MCF 10A (cell line): ENCODE measurements around the gene TMEM51. TPM values are rescaled to one million over a fixed set of nuclear protein-coding genes. Genes with fewer than 3 reads are reported as not detected.
A peak's percentile ranks its signal among the peaks of the same experiment; 100 is the strongest.

ENCODE experiments used
- BruUV-seq: library from RNA; stranded (reverse); fragments of 400-500 nt; replicated peaks from 2 replicates; lab custom pipeline; 2021; lab: Mats Ljungman, UMichigan
- CTCF ChIA-PET: fragments of 300-600 bp; sonication (Branson Sonifier 250); formaldehyde crosslinking; extraction: SDS; loops from one replicate; lab custom pipeline; 2021; ENCODE audit warnings: antibody characterized with exemption, inconsistent platforms; lab: Yijun Ruan, JAX
- POLR2A ChIA-PET: fragments of 300-600, 350-650 bp; sonication (Branson Sonifier 250); formaldehyde crosslinking; extraction: SDS; loops from one replicate; lab custom pipeline; 2020; ENCODE audit warnings: antibody characterized with exemption, inconsistent platforms; lab: Yijun Ruan, JAX
- DNase-seq: peaks from one replicate; pipeline ENCODE4 v3.0.0-alpha.2; 2018; ENCODE audit not compliant: unreplicated experiment
- H3K27ac Mint-ChIP-seq: one replicate; pipeline ENCODE4 v1.8.0; 2022; ENCODE audit warnings: mild to moderate bottlenecking, low read depth, mixed read lengths; ENCODE audit not compliant: unreplicated experiment
- H3K27me3 Mint-ChIP-seq: one replicate; pipeline ENCODE4 v1.8.0; 2022; ENCODE audit warnings: mixed read lengths; ENCODE audit not compliant: insufficient read depth, unreplicated experiment
- H3K36me3 Mint-ChIP-seq: one replicate; pipeline ENCODE4 v1.8.0; 2022; ENCODE audit warnings: mild to moderate bottlenecking, moderate library complexity, mixed read lengths; ENCODE audit not compliant: insufficient read depth, unreplicated experiment
- H3K4me1 Mint-ChIP-seq: one replicate; pipeline ENCODE4 v1.8.0; 2022; ENCODE audit warnings: mixed read lengths; ENCODE audit not compliant: insufficient read depth, unreplicated experiment
- H3K4me3 Mint-ChIP-seq: one replicate; pipeline ENCODE4 v1.8.0; 2022; ENCODE audit warnings: mild to moderate bottlenecking, moderate library complexity, mixed read lengths; ENCODE audit not compliant: unreplicated experiment
- H3K9me3 Mint-ChIP-seq: one replicate; pipeline ENCODE4 v1.8.0; 2022; ENCODE audit warnings: mixed read lengths; ENCODE audit not compliant: unreplicated experiment
- CTCF ChIP-seq: fragments of 200-600 bp; IDR thresholded peaks from one replicate; pipeline ENCODE4 v1.8.0; 2022; ENCODE audit warnings: antibody characterized with exemption, mild to moderate bottlenecking; ENCODE audit not compliant: unreplicated experiment
- intact Hi-C: fragments of 100-400 bp; cut with micrococcal nuclease; formaldehyde crosslinking; loops from 2 replicates; pipeline ENCODE4 v1.14.1; 2022
- total RNA-seq: library from RNA; stranded (reverse); gene quantifications from 2 replicates; pipeline ENCODE4 v1.2.3, GENCODE V29; 2022

Gene TMEM51
- total RNA-seq, 1 experiment from 2014 or later, result 6.4 TPM

- peaks cover 7% of the 10 kb centered on the region for H3K27me3 Mint-ChIP-seq
- BruUV-seq, result no TSS peak
- POLR2A ChIA-PET, result no interaction called here
- H3K27ac Mint-ChIP-seq, result no peak overlapping the region
- H3K4me1 Mint-ChIP-seq, result no peaks in the 10 kb centered on the region
- no peak overlapping the region for H3K4me3 Mint-ChIP-seq
- CTCF ChIA-PET, result interaction anchor here (0.6 to 1.3 kb wide), 2 partner anchors 9 to 432 kb away, joined by 3 to 4 read pairs; no protein-coding TSS in a partner anchor
- no peaks in the 10 kb centered on the region for H3K36me3 Mint-ChIP-seq
- TF ChIP-seq CTCF, result no peak
- intact Hi-C loops, result no loop called here
- peak; percentile 27 for DNase-seq
- no peaks in the 10 kb centered on the region for H3K9me3 Mint-ChIP-seq
Measured at GRCh38 chr1:15106608-15107007, 46.9 kb upstream of the TMEM51 start.

GRCh38 chr1:15107058-15107687, 46.4 kb upstream of the TMEM51 start:
- Mint-ChIP-seq H3K4me1 (no peaks in the 10 kb centered on the region), H3K4me3 (no peak overlapping the region), H3K9me3 (no peaks in the 10 kb centered on the region), H3K27me3 (peaks cover 2% of the 10 kb centered on the region), H3K36me3 (no peaks in the 10 kb centered on the region), H3K27ac (no peak overlapping the region)
- no TSS peak for BruUV-seq
- intact Hi-C loops, result no loop called here
- POLR2A ChIA-PET, result no interaction called here
- CTCF ChIA-PET, result interaction anchor here (0.6 to 1.1 kb wide), 2 partner anchors 22 to 431 kb away, joined by 3 to 4 read pairs; no protein-coding TSS in a partner anchor
- TF ChIP-seq CTCF, result no peak
- no peak for DNase-seq

GRCh38 chr1:15107911-15108310, 45.6 kb upstream of the TMEM51 start:
- Mint-ChIP-seq H3K36me3 (no peaks in the 10 kb centered on the region), H3K27me3 (no peaks in the 10 kb centered on the region), H3K4me3 (no peak overlapping the region), H3K4me1 (no peaks in the 10 kb centered on the region), H3K9me3 (no peaks in the 10 kb centered on the region), H3K27ac (no peak overlapping the region)
- POLR2A ChIA-PET, result no interaction called here
- no TSS peak for BruUV-seq
- TF ChIP-seq CTCF, result no peak
- intact Hi-C loops, result no loop called here
- no peak for DNase-seq
- CTCF ChIA-PET, result interaction anchor here (1.1 to 2.1 kb wide), 2 partner anchors 9 to 21 kb away, joined by 4 read pairs; no protein-coding TSS in a partner anchor

GRCh38 chr1:15110128-15110866, 43.2 kb upstream of the TMEM51 start:
- no peak overlapping the region for H3K27ac Mint-ChIP-seq
- no peaks in the 10 kb centered on the region for H3K27me3 Mint-ChIP-seq
- BruUV-seq, result no TSS peak
- no peak for TF ChIP-seq CTCF
- ChIA-PET CTCF (no interaction called here), POLR2A (no interaction called here)
- no peaks in the 10 kb centered on the region for H3K4me1 Mint-ChIP-seq
- no peak overlapping the region for H3K4me3 Mint-ChIP-seq
- intact Hi-C loops, result no loop called here
- H3K9me3 Mint-ChIP-seq, result no peaks in the 10 kb centered on the region
- no peak for DNase-seq
- no peaks in the 10 kb centered on the region for H3K36me3 Mint-ChIP-seq
